Gastroesophageal sphincter (tissue), 3 donors: ENCODE data around the gene PI4KA.
"Not testable (repeated sequence)": the region's sequence is repeated elsewhere in the genome, so short reads cannot be mapped to it uniquely, and the experiment has no call there.

Experiments
- CTCF ChIP-seq, 4 experiments: fragments of 200-600 bp in 2 of 4; fragments of 450-650 bp in 2 of 4; sonication (generic) in 1 of 4; IDR thresholded peaks; one replicate each; pipeline ENCODE4 v1.5.1; 2017 to 2019; ENCODE audit warnings: antibody characterized with exemption in 4 of 4, mild to moderate bottlenecking in 2 of 4, moderate library complexity in 2 of 4
- POLR2A ChIP-seq, 2 donors: fragments of 450-650 bp; IDR thresholded peaks; one replicate each; pipeline ENCODE4 v1.6.1; 2017; ENCODE audit warnings: antibody characterized with exemption in 2 of 2, mild to moderate bottlenecking in 2 of 2, moderate library complexity in 1 of 2
- POLR2AphosphoS5 ChIP-seq: sonication (generic); formaldehyde crosslinking; IDR thresholded peaks from one replicate; pipeline ENCODE4 v1.6.1; 2017; ENCODE audit warnings: antibody characterized with exemption

GRCh38 chr22:20697481-20698113 lies 161.0 kb downstream of the PI4KA start:
- TF ChIP-seq CTCF (IDR thresholded peaks at IDR 0.05), result peak in 3 of 4 experiments; percentile 45 to 91 (median 57)
- TF ChIP-seq POLR2A (IDR thresholded peaks at IDR 0.05); POLR2AphosphoS5: not testable (repeated sequence)
